ENCODE measurements around the gene CALCOCO1.
A peak's percentile ranks its signal among the peaks of the same experiment; 100 is the strongest.
"Not testable (repeated sequence)": the region's sequence is repeated elsewhere in the genome, so short reads cannot be mapped to it uniquely, and the experiment has no call there.

The CALCOCO1 gene

GRCh38 chr12:53727310-53728041, at the start of gene CALCOCO1:
Gene CALCOCO1 (minus strand): TSS chr12:53727452. CDS start chr12:53725242, 2,210 bp downstream.
- DNase-seq: peak; percentile 69 to 98

- no peak for DNase-seq
Measured at GRCh38 chr12:53776872-53777271, 49.6 kb upstream of the CALCOCO1 start.

GRCh38 chr12:53775478-53776145, 48.4 kb upstream of the CALCOCO1 start:
- DNase-seq: no peak

- DNase-seq: no peak
Measured at GRCh38 chr12:53770281-53770680, 43.0 kb upstream of the CALCOCO1 start.

- DNase-seq: no peak
Measured at GRCh38 chr12:53768976-53769375, 41.7 kb upstream of the CALCOCO1 start.

- DNase-seq: no peak
Measured at GRCh38 chr12:53766881-53767280, 39.6 kb upstream of the CALCOCO1 start.

GRCh38 chr12:53765891-53766290, 38.6 kb upstream of the CALCOCO1 start:
- no peak for DNase-seq

- no peak for DNase-seq
Measured at GRCh38 chr12:53764615-53765014, 37.4 kb upstream of the CALCOCO1 start.

- DNase-seq: not testable (repeated sequence)
Measured at GRCh38 chr12:53762793-53763192, 35.5 kb upstream of the CALCOCO1 start.

GRCh38 chr12:53761306-53761705, 34.1 kb upstream of the CALCOCO1 start:
- no peak for DNase-seq

- DNase-seq: no peak
Measured at GRCh38 chr12:53759261-53759660, 32.0 kb upstream of the CALCOCO1 start.

- no peak for DNase-seq
Measured at GRCh38 chr12:53758730-53759103, 31.5 kb upstream of the CALCOCO1 start.

GRCh38 chr12:53758081-53758729, 31.0 kb upstream of the CALCOCO1 start:
- DNase-seq: no peak

- peak; percentile 41 to 57 for DNase-seq
Measured at GRCh38 chr12:53757101-53757770, 30.0 kb upstream of the CALCOCO1 start.

- no peak for DNase-seq
Measured at GRCh38 chr12:53756300-53757100, 29.2 kb upstream of the CALCOCO1 start.

GRCh38 chr12:53755893-53756292, 28.6 kb upstream of the CALCOCO1 start:
- DNase-seq: no peak

- DNase-seq: no peak
Measured at GRCh38 chr12:53755451-53755891, 28.2 kb upstream of the CALCOCO1 start.

GRCh38 chr12:53754633-53755264, 27.5 kb upstream of the CALCOCO1 start:
- no peak for DNase-seq

- no peak for DNase-seq
Measured at GRCh38 chr12:53754188-53754585, 26.9 kb upstream of the CALCOCO1 start.

- no peak for DNase-seq
Measured at GRCh38 chr12:53752621-53753020, 25.4 kb upstream of the CALCOCO1 start.

- DNase-seq: no peak
Measured at GRCh38 chr12:53752192-53752601, 24.9 kb upstream of the CALCOCO1 start.
